Peyer's patch (tissue), 4 donors: ENCODE results near the gene SLC28A3. TPM values are rescaled to one million over a fixed set of nuclear protein-coding genes. Genes with fewer than 3 reads are reported as not detected.

Experiments used
- DNase-seq, 3 donors: peaks; one replicate each; pipeline ENCODE4 v3.0.0-alpha.2; 2017 to 2019
- H3K27ac ChIP-seq, 4 donors: fragments of 200-600 bp; sonication (generic); one replicate each; pipeline ENCODE4 v1.5.1; 2016 to 2019
- H3K27me3 ChIP-seq, 2 donors: fragments of 200-600 bp; sonication (generic); one replicate each; pipeline ENCODE4 v1.5.1; 2019
- H3K36me3 ChIP-seq, 3 donors: fragments of 200-600 bp; sonication (generic); one replicate each; pipeline ENCODE4 v1.5.1; 2016 to 2019
- H3K4me1 ChIP-seq, 4 donors: fragments of 200-600 bp; sonication (generic); one replicate each; pipeline ENCODE4 v1.5.1; 2016 to 2019
- H3K4me3 ChIP-seq, 4 donors: fragments of 200-600 bp; sonication (generic); 1 replicate in 3 of 4; 2 replicates in 1 of 4; pipeline ENCODE4 v1.5.1; 2016 to 2019; ENCODE audit warnings: mild to moderate bottlenecking in 1 of 4
- H3K9me3 ChIP-seq, 4 donors: fragments of 200-600 bp; sonication (generic); one replicate each; pipeline ENCODE4 v1.5.1; 2016 to 2019; ENCODE audit warnings: mild to moderate bottlenecking in 1 of 4
- CTCF ChIP-seq, 6 experiments: fragments of 450-650 bp in 4 of 6; fragments of 200-600 bp in 2 of 6; sonication (generic) in 1 of 6; IDR thresholded peaks; one replicate each; pipeline ENCODE4 v1.5.1; 2017 to 2019; ENCODE audit warnings: antibody characterized with exemption in 6 of 6, mild to moderate bottlenecking in 3 of 6, moderate library complexity in 1 of 6
- POLR2A ChIP-seq, 2 donors: fragments of 450-650 bp; IDR thresholded peaks; one replicate each; pipeline ENCODE4 v1.5.1; 2017; ENCODE audit warnings: antibody characterized with exemption in 2 of 2, mild to moderate bottlenecking in 2 of 2, moderate library complexity in 2 of 2
- total RNA-seq, 4 donors: library from RNA; depleted of rRNA; stranded (reverse); fragments of >200 nt; gene quantifications; one replicate each; pipeline ENCODE4 v1.1.0, GENCODE V29; 2016

The SLC28A3 gene
- total RNA-seq, 4 donors from 2014 or later = 5.0 to 22.3 (median 7.4) TPM

- H3K4me3 ChIP-seq = no peak overlapping the region
- DNase-seq = no peak
- H3K9me3 ChIP-seq = no peaks in the 10 kb centered on the region
- no peaks in the 10 kb centered on the region for H3K36me3 ChIP-seq
- H3K27ac ChIP-seq = no peak overlapping the region
- TF ChIP-seq CTCF (IDR thresholded peaks at IDR 0.05) (no peak), POLR2A (IDR thresholded peaks at IDR 0.05) (no peak)
- no peaks in the 10 kb centered on the region for H3K27me3 ChIP-seq
- peaks cover 0 to 12% (median 3%) of the 10 kb centered on the region in 4 donors for H3K4me1 ChIP-seq
Measured at GRCh38 chr9:84297162-84297821, 43.3 kb downstream of the SLC28A3 start.

GRCh38 chr9:84296146-84296843, 44.3 kb downstream of the SLC28A3 start:
- DNase-seq = peak in 1 of 3 donors; percentile 28
- no peaks in the 10 kb centered on the region for H3K27me3 ChIP-seq

GRCh38 chr9:84294241-84294950, 46.2 kb downstream of the SLC28A3 start:
- Histone ChIP-seq H3K27ac (peak overlapping the region in 1 of 4 donors; percentile 78), H3K9me3 (no peaks in the 10 kb centered on the region), H3K27me3 (no peaks in the 10 kb centered on the region), H3K36me3 (no peaks in the 10 kb centered on the region), H3K4me1 (peaks cover 0 to 12% (median 3%) of the 10 kb centered on the region in 4 donors), H3K4me3 (no peak overlapping the region)
- DNase-seq = no peak
- peak in 4 of 6 experiments; percentile 22 to 43 (median 39) for TF ChIP-seq CTCF (IDR thresholded peaks at IDR 0.05)
- TF ChIP-seq POLR2A (IDR thresholded peaks at IDR 0.05) = no peak

More at GRCh38 chr9:84296146-84296843, 44.3 kb downstream of the SLC28A3 start:
- TF ChIP-seq POLR2A (IDR thresholded peaks at IDR 0.05) (no peak), CTCF (IDR thresholded peaks at IDR 0.05) (no peak)
- Histone ChIP-seq H3K4me1 (peaks cover 0 to 12% (median 3%) of the 10 kb centered on the region in 4 donors), H3K4me3 (no peak overlapping the region), H3K27ac (peak overlapping the region in 1 of 4 donors; percentile 39), H3K9me3 (no peaks in the 10 kb centered on the region), H3K36me3 (no peaks in the 10 kb centered on the region)

GRCh38 chr9:84293001-84293798, 47.4 kb downstream of the SLC28A3 start:
- Histone ChIP-seq H3K27me3 (no peaks in the 10 kb centered on the region), H3K4me3 (no peak overlapping the region), H3K9me3 (no peaks in the 10 kb centered on the region), H3K36me3 (no peaks in the 10 kb centered on the region), H3K27ac (peak overlapping the region; percentile 35 to 78 (median 54)), H3K4me1 (peaks cover 0 to 12% (median 3%) of the 10 kb centered on the region in 4 donors)
- TF ChIP-seq CTCF (IDR thresholded peaks at IDR 0.05) = no peak
- TF ChIP-seq POLR2A (IDR thresholded peaks at IDR 0.05) = no peak
- peak in 2 of 3 donors; percentile 40 to 52 for DNase-seq

GRCh38 chr9:84285381-84285780, 55.2 kb downstream of the SLC28A3 start:
- no peaks in the 10 kb centered on the region for H3K9me3 ChIP-seq
- DNase-seq = no peak
- no peak overlapping the region for H3K27ac ChIP-seq
- H3K27me3 ChIP-seq = no peaks in the 10 kb centered on the region
- no peak overlapping the region for H3K4me3 ChIP-seq
- no peaks in the 10 kb centered on the region for H3K36me3 ChIP-seq
- no peaks in the 10 kb centered on the region for H3K4me1 ChIP-seq
- no peak for TF ChIP-seq POLR2A (IDR thresholded peaks at IDR 0.05)
- no peak for TF ChIP-seq CTCF (IDR thresholded peaks at IDR 0.05)
